HepG2 (cell line): ENCODE results near the gene GPR156. TPM values are rescaled to one million over a fixed set of nuclear protein-coding genes. Genes with fewer than 3 reads are reported as not detected.

Experiments used
- ATAC-seq: fragments of 200-7000 bp; cut with Tn5 transposase; 3 replicates; pipeline ENCODE4 v1.9.1; 2020; ENCODE audit warnings: mild to moderate bottlenecking, moderate library complexity
- BruUV-seq: library from RNA; stranded (reverse); fragments of 400-500 nt; replicated peaks from 2 replicates; lab custom pipeline; 2021; lab: Mats Ljungman, UMichigan
- CTCF ChIA-PET: fragments of 300-600 bp; formaldehyde crosslinking; extraction: SDS; loops from one replicate; lab custom pipeline; 2021; ENCODE audit warnings: low total read pairs, inconsistent platforms, low intra/inter-chr PET ratio; lab: Yijun Ruan, JAX
- POLR2A ChIA-PET: fragments of 350-600 bp; sonication (Branson Sonifier 250); formaldehyde crosslinking; loops from one replicate; lab custom pipeline; 2020; ENCODE audit warnings: antibody characterized with exemption, inconsistent platforms; lab: Yijun Ruan, JAX
- DNase-seq: peaks from one replicate; pipeline ENCODE4 v3.0.0-alpha.2; 2015; ENCODE audit warnings: low spot score
- FAIRE-seq: peaks from 3 replicates; lab custom pipeline; 2011; peaks lifted over from hg19 to GRCh38; lab: Jason Lieb, UNC
- H2AFZ ChIP-seq: one replicate; pipeline ENCODE4 v1.6.1; 2011; ENCODE audit warnings: low read length, inconsistent platforms
- H3K27ac ChIP-seq: fragments of 300-600 bp; 3 replicates; pipeline ENCODE4 v1.8.0; 2011; ENCODE audit warnings: mixed run types, mild to moderate bottlenecking, mixed read lengths, low read length, inconsistent platforms; ENCODE audit not compliant: insufficient read depth; ENCODE audit errors: extremely low read length
- H3K27me3 ChIP-seq, 2 experiments: fragments of 200-600 bp in 1 of 2; 2 replicates in 1 of 2; 3 replicates in 1 of 2; pipeline versions ENCODE4 v1.6.0 to v1.8.0; 2011; ENCODE audit warnings: low read length in 2 of 2, mild to moderate bottlenecking in 2 of 2, moderate library complexity in 2 of 2, inconsistent platforms in 1 of 2; ENCODE audit not compliant: insufficient read depth in 2 of 2, control insufficient read depth in 1 of 2
- H3K36me3 ChIP-seq, 2 experiments: fragments of 200-600 bp in 1 of 2; replicated peaks in 1 of 2; 2 replicates in 1 of 2; 3 replicates in 1 of 2; pipeline versions ENCODE4 v1.5.1 to v1.8.0; 2011; ENCODE audit warnings: low read length in 2 of 2, inconsistent platforms in 1 of 2; ENCODE audit not compliant: insufficient read depth in 2 of 2, control insufficient read depth in 1 of 2
- H3K4me1 ChIP-seq: 2 replicates; pipeline ENCODE4 v1.5.1; 2012; ENCODE audit warnings: low read length, inconsistent platforms; ENCODE audit not compliant: insufficient read depth
- H3K4me2 ChIP-seq: 2 replicates; pipeline ENCODE4 v1.6.0; 2011; ENCODE audit warnings: low read depth, low read length, inconsistent platforms
- H3K4me3 ChIP-seq, 3 experiments: fragments of 200-600 bp in 1 of 3; sonication (generic), shearing (Covaris generic) in 1 of 3; replicated peaks in 1 of 3; 2 replicates each; pipeline ENCODE4 v1.5.1; 2011 to 2016; ENCODE audit warnings: low read length in 3 of 3, inconsistent platforms in 2 of 3, low read depth in 2 of 3, mild to moderate bottlenecking in 2 of 3, control low read depth in 1 of 3, mixed read lengths in 1 of 3; ENCODE audit not compliant: insufficient read depth in 1 of 3
- H3K79me2 ChIP-seq: one replicate; pipeline ENCODE4 v1.6.1; 2011; ENCODE audit warnings: low read length, inconsistent platforms; ENCODE audit not compliant: insufficient read depth
- H3K9ac ChIP-seq: 2 replicates; pipeline ENCODE4 v1.6.0; 2011; ENCODE audit warnings: mild to moderate bottlenecking, low read depth, low read length, inconsistent platforms; ENCODE audit not compliant: insufficient read depth
- H3K9me3 ChIP-seq: 2 replicates; pipeline ENCODE4 v1.5.1; 2012; ENCODE audit warnings: mild to moderate bottlenecking, low read length
- H4K20me1 ChIP-seq: 2 replicates; pipeline ENCODE4 v1.6.0; 2011; ENCODE audit warnings: inconsistent platforms, mild to moderate bottlenecking, low read length, moderate library complexity; ENCODE audit not compliant: insufficient read depth
- BCLAF1 ChIP-seq: fragments of 450-650 bp; IDR thresholded peaks from 2 replicates; pipeline ENCODE4 v1.6.1; 2017; ENCODE audit warnings: mild to moderate bottlenecking
- KDM5A ChIP-seq: fragments of 200-600 bp; sonication (generic); IDR thresholded peaks from 2 replicates; pipeline ENCODE4 v1.7.0; 2018; ENCODE audit warnings: antibody characterized with exemption, mild to moderate bottlenecking, low read length, borderline replicate concordance
- KDM6A ChIP-seq: IDR thresholded peaks from 2 replicates; pipeline ENCODE4 v1.6.1; 2016; ENCODE audit warnings: low read depth
- MAFF ChIP-seq: IDR thresholded peaks from 2 replicates; pipeline ENCODE4 v1.6.1; 2011; ENCODE audit warnings: low read depth, low read length, improper control_type of control experiment
- MAFK ChIP-seq, 2 experiments: IDR thresholded peaks in 1 of 2; conservative IDR thresholded peaks in 1 of 2; 2 replicates each; pipeline ENCODE4 v1.6.1; 2011; ENCODE audit warnings: improper control_type of control experiment in 2 of 2, low read length in 2 of 2
- MBD4 ChIP-seq: IDR thresholded peaks from 2 replicates; pipeline ENCODE4 v1.6.1; 2012; ENCODE audit warnings: low read length, inconsistent platforms, borderline replicate concordance
- NFE2L1 ChIP-seq: sonication (generic); formaldehyde crosslinking; IDR thresholded peaks from 2 replicates; pipeline ENCODE4 v1.4.0; 2020; ENCODE audit warnings: missing genetic modification reagents, mild to moderate bottlenecking, borderline replicate concordance
- ZBTB39 ChIP-seq: sonication (generic); formaldehyde crosslinking; IDR thresholded peaks from 2 replicates; pipeline ENCODE4 v1.5.0; 2020; ENCODE audit warnings: missing genetic modification reagents
- ZFAT ChIP-seq: sonication (generic); formaldehyde crosslinking; conservative IDR thresholded peaks from 2 replicates; pipeline ENCODE4 v1.8.1; 2023; ENCODE audit warnings: missing genetic modification reagents, inconsistent platforms
- ZFP41 ChIP-seq: sonication (generic); formaldehyde crosslinking; IDR thresholded peaks from 2 replicates; pipeline ENCODE4 v1.4.0; 2020; ENCODE audit warnings: mild to moderate bottlenecking, missing genetic modification reagents, borderline replicate concordance
- ZNF563 ChIP-seq: sonication (generic); formaldehyde crosslinking; IDR thresholded peaks from 2 replicates; pipeline ENCODE4 v1.8.0; 2022; ENCODE audit warnings: mild to moderate bottlenecking, moderate library complexity, missing genetic modification reagents
- ZNF605 ChIP-seq: sonication (generic); formaldehyde crosslinking; IDR thresholded peaks from 2 replicates; pipeline ENCODE4 v1.8.0; 2022; ENCODE audit warnings: mild to moderate bottlenecking, missing genetic modification reagents
- WGBS: methylation state at CpG from one replicate; pipeline ENCODE4 v1.1.6; 2017; ENCODE audit warnings: low lambda C conversion rate; 5-methylcytosine and 5-hydroxymethylcytosine counted together
- in situ Hi-C: cut with HindIII; loops from 2 replicates; pipeline ENCODE4 v1.10.0; 2017; ENCODE audit warnings: low pct_unique_long_range_greater_than_20kb; ENCODE audit not compliant: extremely low pct_ligation_motif_present
- intact Hi-C: fragments of 100-400 bp; cut with micrococcal nuclease; formaldehyde crosslinking; loops from one replicate; pipeline ENCODE4 v1.10.0; 2022; ENCODE audit not compliant: unreplicated experiment
- polyA plus RNA-seq, 8 experiments: library from polyadenylated mRNA; depleted of rRNA in 3 of 8; stranded (reverse) in 7 of 8; unstranded in 1 of 8; fragments of >200 nt; fragmentation: Illumina TruSeq in 4 of 8; extraction: Trizol in 4 of 8; gene quantifications; 2 replicates each; pipeline versions ENCODE4 v1.2.1 to v1.2.3, GENCODE V29; 2011 to 2016; ENCODE audit warnings: low read depth in 4 of 8, missing spikeins in 1 of 8, mixed read lengths in 1 of 8; ENCODE audit not compliant: insufficient read depth in 1 of 8
- total RNA-seq, 5 experiments: library from RNA; depleted of rRNA; stranded (reverse); fragments of >200 nt; fragmentation: Illumina TruSeq; extraction: Trizol; gene quantifications; 2 replicates each; pipeline ENCODE4 v1.2.3, GENCODE V29; 2016; ENCODE audit warnings: low read depth in 1 of 5

Gene GPR156
- total and polyA plus RNA-seq, 2 of the 13 experiments (the other 11 are each of a cell fraction or from before 2014, with no cell fraction given), result not detected

GRCh38 chr3:120167488-120167887 is 117.5 kb downstream of the GPR156 start:
- BruUV-seq, result no TSS peak
- WGBS, result no CpG with 5 or more reads among the region's 10 CpGs

GRCh38 chr3:120163816-120164215 is 121.2 kb downstream of the GPR156 start:
- no peaks in the 10 kb centered on the region for H4K20me1 ChIP-seq
- H3K9ac ChIP-seq, result no peak overlapping the region
- H3K4me3 ChIP-seq, result no peak overlapping the region; a peak in 1 of 6 replicates
- peak overlapping the region; percentile 65; the same call in 1 of the 2 replicates for H3K4me2 ChIP-seq
- no peak overlapping the region for H3K27ac ChIP-seq
- ChIA-PET POLR2A (interaction anchor here (1.0 kb wide), 1 partner anchor 68 kb away, joined by 4 read pairs; no protein-coding TSS in a partner anchor), CTCF (no interaction called here)
- ATAC-seq (no peak), FAIRE-seq (no peak), DNase-seq (no peak)
- BruUV-seq, result no TSS peak
- no peaks in the 10 kb centered on the region for H3K36me3 ChIP-seq
- no peaks in the 10 kb centered on the region for H3K27me3 ChIP-seq
- no peaks in the 10 kb centered on the region for H3K9me3 ChIP-seq
- no peak overlapping the region for H2AFZ ChIP-seq
- in situ Hi-C loops (no loop called here), intact Hi-C loops (no loop called here)
- H3K79me2 ChIP-seq, result no peaks in the 10 kb centered on the region
- H3K4me1 ChIP-seq, result peaks cover 59% of the 10 kb centered on the region
- TF ChIP-seq MAFK (conservative IDR thresholded peaks at IDR 0.05 in 1 of 2, IDR thresholded peaks at IDR 0.05 in 1 of 2; ENCODE audit: low read length in 2 of 2), result no peak
- TF ChIP-seq KDM6A (CRISPR knock-in tag), result no peak
- no peak for TF ChIP-seq KDM5A
- no peak for TF ChIP-seq MBD4
- TF ChIP-seq ZBTB39 (CRISPR knock-in tag), result no peak
- TF ChIP-seq ZNF605 (CRISPR knock-in tag), result no peak
- TF ChIP-seq BCLAF1, result no peak
- no peak for TF ChIP-seq ZNF563
- no peak for TF ChIP-seq NFE2L1 (CRISPR knock-in tag)
- no peak for TF ChIP-seq MAFF
- TF ChIP-seq ZFAT (CRISPR knock-in tag), result no peak

More at GRCh38 chr3:120167488-120167887, 117.5 kb downstream of the GPR156 start:
- no peaks in the 10 kb centered on the region for H4K20me1 ChIP-seq
- DNase-seq, result no peak
- intact Hi-C loops (no loop called here), in situ Hi-C loops (no loop called here)
- H2AFZ ChIP-seq, result no peak overlapping the region
- POLR2A ChIA-PET, result no interaction called here
- no peaks in the 10 kb centered on the region for H3K79me2 ChIP-seq
- peaks cover 34% of the 10 kb centered on the region for H3K4me1 ChIP-seq
- ATAC-seq, result no peak
- H3K27ac ChIP-seq, result no peak overlapping the region
- no peak for FAIRE-seq
- no peak overlapping the region for H3K4me3 ChIP-seq
- H3K9ac ChIP-seq, result no peak overlapping the region
- H3K9me3 ChIP-seq, result no peaks in the 10 kb centered on the region
- CTCF ChIA-PET, result no interaction called here
- no peak overlapping the region for H3K4me2 ChIP-seq
- no peak for TF ChIP-seq ZFP41 (CRISPR knock-in tag)
- TF ChIP-seq, all 625 proteins: peak for 0
- H3K27me3 ChIP-seq, result no peaks in the 10 kb centered on the region; a peak in 1 of 5 replicates
- no peaks in the 10 kb centered on the region for H3K36me3 ChIP-seq
